HEK293 (cell line): Measurements from ENCODE around the gene LTBP1.

Experiments
- CTCF ChIA-PET: fragments of 350-600 bp; formaldehyde crosslinking; extraction: SDS; loops from one replicate; lab custom pipeline; 2021; ENCODE audit warnings: antibody characterized with exemption; lab: Yijun Ruan, JAX
- POLR2A ChIA-PET: fragments of 300-600 bp; formaldehyde crosslinking; extraction: SDS; loops from one replicate; lab custom pipeline; 2020; ENCODE audit warnings: antibody characterized with exemption, inconsistent platforms; lab: Yijun Ruan, JAX
- H3K27ac ChIP-seq: fragments of 200-500 bp; sonication (Bioruptor generic); 2 replicates; pipeline ENCODE4 v1.5.1; 2014; ENCODE audit warnings: low read depth, low read length, control low read depth, inconsistent platforms; ENCODE audit errors: extremely low read depth
- H3K36me3 ChIP-seq, 2 experiments: fragments of 200-500 bp in 1 of 2; sonication (Bioruptor generic) in 1 of 2; 1 replicate in 1 of 2; 2 replicates in 1 of 2; pipeline ENCODE4 v1.5.1; 2014 to 2017; ENCODE audit warnings: inconsistent platforms in 2 of 2, low read length in 2 of 2; ENCODE audit not compliant: control insufficient read depth in 2 of 2, insufficient read depth in 1 of 2
- H3K4me1 ChIP-seq: fragments of 200-500 bp; sonication (Bioruptor generic); 2 replicates; pipeline ENCODE4 v1.5.1; 2014; ENCODE audit warnings: mild to moderate bottlenecking, low read length, inconsistent platforms; ENCODE audit not compliant: control insufficient read depth, insufficient read depth
- H3K4me3 ChIP-seq: 2 replicates; pipeline ENCODE4 v1.5.1; 2011; ENCODE audit warnings: low read depth, mild to moderate bottlenecking, control low read depth, low read length, moderate library complexity
- H3K9me3 ChIP-seq: fragments of 200-500 bp; sonication (Bioruptor generic); 2 replicates; pipeline ENCODE4 v1.5.1; 2014; ENCODE audit warnings: low read depth, low read length, inconsistent platforms; ENCODE audit not compliant: control insufficient read depth, insufficient read depth
- AEBP2 ChIP-seq: fragments of 450-650 bp; formaldehyde crosslinking; IDR thresholded peaks from 2 replicates; pipeline ENCODE4 v1.5.1; 2016; ENCODE audit warnings: missing biosample characterization, missing genetic modification characterization, borderline replicate concordance
- BCL11B ChIP-seq: fragments of 450-650 bp; formaldehyde crosslinking; IDR thresholded peaks from 2 replicates; pipeline ENCODE4 v1.5.1; 2016; ENCODE audit warnings: low read depth, missing biosample characterization, missing genetic modification characterization
- GLIS1 ChIP-seq: fragments of 450-650 bp; formaldehyde crosslinking; IDR thresholded peaks from 2 replicates; pipeline ENCODE4 v1.5.1; 2016; ENCODE audit warnings: missing biosample characterization, missing genetic modification characterization
- GLIS2 ChIP-seq: fragments of 450-650 bp; formaldehyde crosslinking; IDR thresholded peaks from 2 replicates; pipeline ENCODE4 v1.5.1; 2016; ENCODE audit warnings: missing biosample characterization, missing genetic modification characterization
- HIC1 ChIP-seq: fragments of 450-650 bp; formaldehyde crosslinking; IDR thresholded peaks from 2 replicates; pipeline ENCODE4 v1.5.1; 2016; ENCODE audit warnings: missing biosample characterization, missing genetic modification characterization
- KLF9 ChIP-seq: fragments of 450-650 bp; formaldehyde crosslinking; IDR thresholded peaks from 2 replicates; pipeline ENCODE4 v1.5.1; 2016; ENCODE audit warnings: missing biosample characterization, missing genetic modification characterization, low read depth
- MZF1 ChIP-seq: fragments of 450-650 bp; formaldehyde crosslinking; IDR thresholded peaks from 2 replicates; pipeline ENCODE4 v1.5.1; 2017; ENCODE audit warnings: missing biosample characterization, missing genetic modification characterization, borderline replicate concordance
- RBAK ChIP-seq: fragments of 450-650 bp; formaldehyde crosslinking; IDR thresholded peaks from 2 replicates; pipeline ENCODE4 v1.5.1; 2016; ENCODE audit warnings: missing biosample characterization, missing genetic modification characterization
- SCRT2 ChIP-seq: fragments of 450-650 bp; formaldehyde crosslinking; IDR thresholded peaks from 2 replicates; pipeline ENCODE4 v1.5.1; 2016; ENCODE audit warnings: missing biosample characterization, missing genetic modification characterization
- YY1 ChIP-seq: fragments of 450-650 bp; formaldehyde crosslinking; IDR thresholded peaks from 2 replicates; pipeline ENCODE4 v1.5.1; 2018; ENCODE audit warnings: missing biosample characterization, missing genetic modification characterization
- ZBTB17 ChIP-seq: fragments of 450-650 bp; formaldehyde crosslinking; IDR thresholded peaks from 2 replicates; pipeline ENCODE4 v1.5.1; 2016; ENCODE audit warnings: missing biosample characterization, missing genetic modification characterization
- ZBTB7A ChIP-seq: fragments of 450-650 bp; formaldehyde crosslinking; IDR thresholded peaks from 2 replicates; pipeline ENCODE4 v1.5.1; 2016; ENCODE audit warnings: low read depth, missing biosample characterization, missing genetic modification characterization
- ZFP41 ChIP-seq: fragments of 450-650 bp; formaldehyde crosslinking; IDR thresholded peaks from 2 replicates; pipeline ENCODE4 v1.5.1; 2016; ENCODE audit warnings: missing biosample characterization, missing genetic modification characterization, borderline replicate concordance
- ZIC2 ChIP-seq: fragments of 450-650 bp; formaldehyde crosslinking; IDR thresholded peaks from 2 replicates; pipeline ENCODE4 v1.5.1; 2016; ENCODE audit warnings: missing biosample characterization, missing genetic modification characterization
- ZNF202 ChIP-seq: fragments of 450-650 bp; formaldehyde crosslinking; IDR thresholded peaks from 2 replicates; pipeline ENCODE4 v1.5.1; 2016; ENCODE audit warnings: missing biosample characterization, missing genetic modification characterization, borderline replicate concordance
- ZNF214 ChIP-seq: fragments of 450-650 bp; formaldehyde crosslinking; IDR thresholded peaks from 2 replicates; pipeline ENCODE4 v1.5.1; 2017; ENCODE audit warnings: missing biosample characterization, mild to moderate bottlenecking, missing genetic modification characterization, borderline replicate concordance
- ZNF248 ChIP-seq: fragments of 450-650 bp; formaldehyde crosslinking; IDR thresholded peaks from 2 replicates; pipeline ENCODE4 v1.5.1; 2017; ENCODE audit warnings: missing biosample characterization, missing genetic modification characterization
- ZNF274 ChIP-seq, 2 experiments: fragments of 200-500 bp in 1 of 2; fragments of 450-650 bp in 1 of 2; sonication (Bioruptor generic) in 1 of 2; formaldehyde crosslinking in 1 of 2; IDR thresholded peaks; 2 replicates each; pipeline versions ENCODE4 v1.5.1 to v1.6.1; 2014 to 2016; ENCODE audit warnings: borderline replicate concordance in 1 of 2, inconsistent platforms in 1 of 2, low read length in 1 of 2, missing biosample characterization in 1 of 2, missing genetic modification characterization in 1 of 2
- ZNF449 ChIP-seq: fragments of 450-650 bp; formaldehyde crosslinking; IDR thresholded peaks from 2 replicates; pipeline ENCODE4 v1.5.1; 2017; ENCODE audit warnings: missing biosample characterization, mild to moderate bottlenecking, missing genetic modification characterization, moderate library complexity
- ZNF473 ChIP-seq: fragments of 450-650 bp; formaldehyde crosslinking; IDR thresholded peaks from 2 replicates; pipeline ENCODE4 v1.5.1; 2017; ENCODE audit warnings: missing biosample characterization, missing genetic modification characterization
- ZNF48 ChIP-seq: fragments of 450-650 bp; formaldehyde crosslinking; IDR thresholded peaks from 2 replicates; pipeline ENCODE4 v1.5.1; 2016; ENCODE audit warnings: missing biosample characterization, missing genetic modification characterization
- ZNF510 ChIP-seq: fragments of 450-650 bp; formaldehyde crosslinking; IDR thresholded peaks from 2 replicates; pipeline ENCODE4 v1.5.1; 2018; ENCODE audit warnings: mild to moderate bottlenecking, missing genetic modification characterization, missing biosample characterization; ENCODE audit not compliant: insufficient replicate concordance
- ZNF629 ChIP-seq: fragments of 450-650 bp; formaldehyde crosslinking; IDR thresholded peaks from 2 replicates; pipeline ENCODE4 v1.5.1; 2017; ENCODE audit warnings: missing biosample characterization, missing genetic modification characterization
- ZNF701 ChIP-seq: fragments of 450-650 bp; formaldehyde crosslinking; IDR thresholded peaks from 2 replicates; pipeline ENCODE4 v1.5.1; 2016; ENCODE audit warnings: missing biosample characterization, missing genetic modification characterization
- ZSCAN16 ChIP-seq: fragments of 450-650 bp; formaldehyde crosslinking; IDR thresholded peaks from 2 replicates; pipeline ENCODE4 v1.5.1; 2016; ENCODE audit warnings: missing biosample characterization, missing genetic modification characterization
- ZXDB ChIP-seq: fragments of 450-650 bp; formaldehyde crosslinking; IDR thresholded peaks from 2 replicates; pipeline ENCODE4 v1.5.1; 2016; ENCODE audit warnings: missing biosample characterization, missing genetic modification characterization

The LTBP1 gene

GRCh38 chr2:33115728-33116127 is 169.0 kb downstream of the LTBP1 start (continued):
- TF ChIP-seq ZNF449 (no peak), HIC1 (tag by site-specific recombination) (no peak), ZNF248 (tag by site-specific recombination) (no peak), ZFP41 (tag by site-specific recombination) (no peak), ZNF202 (tag by site-specific recombination) (no peak), ZBTB17 (tag by site-specific recombination) (no peak)

GRCh38 chr2:33116799-33117198 is 170.0 kb downstream of the LTBP1 start:
- no peaks in the 10 kb centered on the region for H3K9me3 ChIP-seq
- TF ChIP-seq ZIC2 (tag by site-specific recombination), result peak; percentile 55
- TF ChIP-seq MZF1 (tag by site-specific recombination), result no peak
- ChIA-PET POLR2A (no interaction called here), CTCF (interaction anchor here (0.6 kb wide), 1 partner anchor 10 kb away, joined by 3 read pairs; no protein-coding TSS in a partner anchor)
- no peak overlapping the region for H3K4me3 ChIP-seq
- no peak overlapping the region for H3K27ac ChIP-seq
- no peaks in the 10 kb centered on the region for H3K4me1 ChIP-seq
- H3K36me3 ChIP-seq, result no peaks in the 10 kb centered on the region

DNA sequence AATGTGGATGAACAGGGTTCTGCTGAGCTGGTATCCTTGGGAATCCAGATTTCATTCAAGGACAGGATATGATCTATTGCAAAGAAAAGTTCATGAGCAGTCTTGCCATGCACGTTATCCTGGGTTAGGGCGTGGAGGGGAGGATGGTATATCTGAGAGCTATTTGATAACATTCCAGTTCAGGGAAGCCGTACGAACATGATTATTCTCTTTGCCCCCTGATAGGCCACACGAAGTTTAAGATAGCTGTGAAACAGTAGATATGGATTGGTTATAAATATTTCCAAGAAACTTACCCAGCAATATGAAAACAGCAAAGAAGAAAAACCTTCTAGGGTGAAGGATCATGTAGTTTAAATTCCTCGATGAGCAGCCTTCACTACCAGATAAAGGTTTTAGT is 171.9 kb downstream of the LTBP1 start:
- H3K4me3 ChIP-seq, result no peak overlapping the region
- TF ChIP-seq ZXDB (tag by site-specific recombination) (no peak), KLF9 (tag by site-specific recombination) (no peak), SCRT2 (tag by site-specific recombination) (no peak), ZNF701 (no peak), ZNF629 (tag by site-specific recombination) (no peak), YY1 (tag by site-specific recombination) (no peak), ZSCAN16 (no peak), ZNF274 (IDR thresholded peaks at IDR 0.05; ENCODE audit: low read length) (no peak), ZNF274 (tag by site-specific recombination; IDR thresholded peaks at IDR 0.05; ENCODE audit: borderline replicate concordance) (no peak), RBAK (tag by site-specific recombination) (no peak), AEBP2 (tag by site-specific recombination) (no peak), ZNF473 (no peak), ZNF48 (tag by site-specific recombination) (no peak), GLIS1 (tag by site-specific recombination) (no peak), ZNF510 (tag by site-specific recombination) (no peak), ZBTB7A (no peak), ZNF214 (tag by site-specific recombination) (no peak), GLIS2 (no peak), BCL11B (no peak)
- no peaks in the 10 kb centered on the region for H3K36me3 ChIP-seq
- ChIA-PET CTCF (no interaction called here), POLR2A (no interaction called here)
- H3K27ac ChIP-seq, result no peak overlapping the region
- H3K9me3 ChIP-seq, result no peaks in the 10 kb centered on the region
- no peaks in the 10 kb centered on the region for H3K4me1 ChIP-seq
